ENCODE results near the gene SLC25A25. TPM values are rescaled to one million over a fixed set of nuclear protein-coding genes. Genes with fewer than 3 reads are reported as not detected.
"Not testable (repeated sequence)": the region's sequence is repeated elsewhere in the genome, so short reads cannot be mapped to it uniquely, and the experiment has no call there.

The SLC25A25 gene
- total RNA-seq (2014; rRNA removed; shearing (Covaris generic)) = 24.1 and 29.3 TPM in 2 replicates

- peak; percentile 100 for DNase-seq
- Histone ChIP-seq H3K9me3 (replicated peaks) (no peaks in the 10 kb centered on the region), H3K27me3 (no peaks in the 10 kb centered on the region)
Measured at GRCh38 chr9:128067645-128068385, at the start of gene SLC25A25. TSS of gene SLC25A25 (plus strand) at chr9:128068232. CDS start at chr9:128068320, 88 bp downstream.

GRCh38 chr9:128020692-128021091 lies 47.3 kb upstream of the SLC25A25 start:
- peak in 1 of 2 experiments; percentile 40 for DNase-seq

More at GRCh38 chr9:128067645-128068385, at the start of gene SLC25A25:
- no peaks in the 10 kb centered on the region for H3K36me3 ChIP-seq
- peak within 1 kb of the TSS; percentile 98 for H3K27ac ChIP-seq
- H3K4me3 ChIP-seq = peak within 1 kb of the TSS; percentile 75
- peaks cover 21% of the 10 kb centered on the region for H3K4me1 ChIP-seq

GRCh38 chr9:128021098-128021497 lies 46.9 kb upstream of the SLC25A25 start:
- H3K9me3 ChIP-seq (replicated peaks) = no peaks in the 10 kb centered on the region
- DNase-seq = no peak
- H3K4me1 ChIP-seq = peaks cover 6% of the 10 kb centered on the region
- H3K27me3 ChIP-seq = peaks cover 7% of the 10 kb centered on the region; the same call in 1 of the 2 replicates
- no peak overlapping the region for H3K27ac ChIP-seq
- H3K4me3 ChIP-seq = no peak overlapping the region
- H3K36me3 ChIP-seq = no peaks in the 10 kb centered on the region

More at GRCh38 chr9:128020692-128021091, 47.3 kb upstream of the SLC25A25 start:
- no peaks in the 10 kb centered on the region for H3K9me3 ChIP-seq (replicated peaks)
- H3K27me3 ChIP-seq = peaks cover 7% of the 10 kb centered on the region; the same call in 1 of the 2 replicates
- peaks cover 6% of the 10 kb centered on the region for H3K4me1 ChIP-seq
- no peak overlapping the region for H3K27ac ChIP-seq
- H3K36me3 ChIP-seq = no peaks in the 10 kb centered on the region
- no peak overlapping the region for H3K4me3 ChIP-seq

DNA sequence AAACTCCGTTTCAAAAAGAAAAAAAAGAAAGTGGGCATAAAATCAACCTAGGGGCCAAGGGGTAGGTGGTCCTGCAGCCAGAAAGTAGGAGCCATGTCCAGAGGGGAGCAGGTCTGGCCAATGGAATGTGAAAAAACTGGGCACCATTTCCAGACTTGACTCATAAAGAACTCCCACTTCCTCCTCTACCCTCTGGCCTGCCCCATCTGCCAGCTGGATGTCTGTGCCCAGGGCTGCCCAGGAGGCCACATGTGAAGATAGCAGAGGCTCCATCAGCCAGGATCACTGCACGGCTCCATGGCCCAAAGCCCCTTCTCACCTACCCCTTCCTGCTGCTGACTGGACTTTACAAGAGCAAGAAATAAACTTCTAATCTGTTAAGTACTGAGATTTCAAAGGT lies 45.1 kb upstream of the SLC25A25 start:
- DNase-seq = no peak
- Histone ChIP-seq H3K27ac (no peak overlapping the region), H3K9me3 (replicated peaks) (no peaks in the 10 kb centered on the region), H3K27me3 (peaks cover 11% of the 10 kb centered on the region; the same call in 1 of the 2 replicates), H3K36me3 (no peaks in the 10 kb centered on the region), H3K4me1 (no peaks in the 10 kb centered on the region), H3K4me3 (no peak overlapping the region)

DNA sequence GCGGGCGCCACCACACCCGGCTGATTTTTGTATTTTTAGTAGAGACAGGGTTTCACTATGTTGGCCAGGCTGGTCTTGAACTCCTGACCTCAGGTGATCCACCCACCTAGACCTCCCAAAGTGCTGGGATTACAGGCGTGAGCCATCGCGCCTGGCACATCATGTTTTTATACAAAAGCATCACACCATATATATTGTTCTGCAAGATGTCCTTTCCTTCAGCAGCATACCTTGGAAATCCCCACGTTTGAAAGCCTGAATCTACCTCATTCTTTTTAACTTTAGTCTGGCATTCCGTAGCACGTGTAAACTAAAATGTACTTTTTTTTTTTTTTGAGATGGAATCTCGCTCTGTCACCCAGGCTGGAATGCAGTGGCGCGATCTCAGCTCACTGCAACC lies 44.4 kb upstream of the SLC25A25 start:
- H3K4me1 ChIP-seq; DNase-seq; H3K9me3 ChIP-seq (replicated peaks); H3K36me3 ChIP-seq; H3K4me3 ChIP-seq; H3K27ac ChIP-seq; H3K27me3 ChIP-seq: not testable (repeated sequence)

GRCh38 chr9:128024761-128025308 lies 43.2 kb upstream of the SLC25A25 start:
- H3K27me3 ChIP-seq = peaks cover 16% of the 10 kb centered on the region; the same call in 1 of the 2 replicates
- no peak overlapping the region for H3K4me3 ChIP-seq
- no peaks in the 10 kb centered on the region for H3K36me3 ChIP-seq
- no peaks in the 10 kb centered on the region for H3K4me1 ChIP-seq
- no peaks in the 10 kb centered on the region for H3K9me3 ChIP-seq (replicated peaks)
- DNase-seq = no peak
- H3K27ac ChIP-seq = no peak overlapping the region

- Histone ChIP-seq H3K27ac (no peak overlapping the region), H3K27me3 (peaks cover 16% of the 10 kb centered on the region; the same call in 1 of the 2 replicates), H3K4me1 (no peaks in the 10 kb centered on the region), H3K4me3 (no peak overlapping the region), H3K9me3 (replicated peaks) (no peaks in the 10 kb centered on the region), H3K36me3 (no peaks in the 10 kb centered on the region)
- DNase-seq = no peak
Measured at GRCh38 chr9:128025736-128026135, 42.3 kb upstream of the SLC25A25 start.

GRCh38 chr9:128026255-128026772 lies 41.7 kb upstream of the SLC25A25 start:
- H3K4me1 ChIP-seq = no peaks in the 10 kb centered on the region
- no peak overlapping the region for H3K4me3 ChIP-seq
- H3K9me3 ChIP-seq (replicated peaks) = no peaks in the 10 kb centered on the region
- H3K27ac ChIP-seq = no peak overlapping the region
- H3K27me3 ChIP-seq = peaks cover 16% of the 10 kb centered on the region; the same call in 1 of the 2 replicates
- DNase-seq = no peak
- no peaks in the 10 kb centered on the region for H3K36me3 ChIP-seq

GRCh38 chr9:128026773-128027541 lies 41.1 kb upstream of the SLC25A25 start:
- Histone ChIP-seq H3K9me3 (replicated peaks) (no peaks in the 10 kb centered on the region), H3K27me3 (peaks cover 16% of the 10 kb centered on the region; the same call in 1 of the 2 replicates), H3K36me3 (no peaks in the 10 kb centered on the region), H3K27ac (no peak overlapping the region), H3K4me1 (no peaks in the 10 kb centered on the region), H3K4me3 (no peak overlapping the region)
- no peak for DNase-seq

DNA sequence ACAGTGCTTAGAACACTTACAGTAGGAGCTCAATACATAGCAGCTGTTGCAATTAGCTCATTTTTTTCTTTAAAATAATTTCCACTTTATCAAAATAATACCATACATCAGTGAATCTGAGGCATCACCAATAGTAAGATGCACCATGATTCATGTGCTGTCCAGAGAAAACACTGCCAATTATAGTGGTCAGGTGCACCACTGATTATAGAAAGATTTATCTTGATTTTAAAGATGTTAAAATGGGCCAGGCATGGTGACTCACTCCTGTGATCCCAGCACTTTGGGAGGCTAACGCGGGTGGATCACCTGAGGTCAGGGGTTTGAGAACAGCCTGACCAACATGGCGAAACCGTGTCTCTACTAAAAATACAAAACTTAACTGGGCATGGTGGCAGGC lies 40.3 kb upstream of the SLC25A25 start:
- Histone ChIP-seq H3K27ac (no peak overlapping the region), H3K4me3 (no peak overlapping the region), H3K9me3 (replicated peaks) (no peaks in the 10 kb centered on the region), H3K27me3 (peaks cover 13% of the 10 kb centered on the region; the same call in 1 of the 2 replicates), H3K4me1 (no peaks in the 10 kb centered on the region), H3K36me3 (no peaks in the 10 kb centered on the region)
- no peak for DNase-seq

DNA sequence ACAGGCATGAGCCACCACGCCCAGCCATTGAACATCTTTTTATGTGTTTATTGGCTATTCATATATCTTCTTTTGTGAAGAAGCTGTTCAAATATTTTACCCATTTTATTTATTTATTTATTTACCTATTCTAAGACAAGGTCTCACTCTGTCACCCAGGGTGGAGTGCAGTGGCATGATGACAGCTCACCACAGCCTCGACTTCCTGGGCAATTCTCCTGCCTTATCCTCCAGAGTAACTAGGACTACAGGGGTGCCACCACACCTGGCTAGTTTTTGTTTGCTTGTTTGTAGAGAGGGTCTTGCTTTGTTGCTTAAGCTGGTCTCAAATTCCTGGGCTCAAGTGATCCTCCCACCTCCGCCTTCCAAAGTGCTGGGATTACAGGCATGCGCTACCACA lies 34.4 kb upstream of the SLC25A25 start:
- no peak overlapping the region for H3K4me3 ChIP-seq
- no peak for DNase-seq

DNA sequence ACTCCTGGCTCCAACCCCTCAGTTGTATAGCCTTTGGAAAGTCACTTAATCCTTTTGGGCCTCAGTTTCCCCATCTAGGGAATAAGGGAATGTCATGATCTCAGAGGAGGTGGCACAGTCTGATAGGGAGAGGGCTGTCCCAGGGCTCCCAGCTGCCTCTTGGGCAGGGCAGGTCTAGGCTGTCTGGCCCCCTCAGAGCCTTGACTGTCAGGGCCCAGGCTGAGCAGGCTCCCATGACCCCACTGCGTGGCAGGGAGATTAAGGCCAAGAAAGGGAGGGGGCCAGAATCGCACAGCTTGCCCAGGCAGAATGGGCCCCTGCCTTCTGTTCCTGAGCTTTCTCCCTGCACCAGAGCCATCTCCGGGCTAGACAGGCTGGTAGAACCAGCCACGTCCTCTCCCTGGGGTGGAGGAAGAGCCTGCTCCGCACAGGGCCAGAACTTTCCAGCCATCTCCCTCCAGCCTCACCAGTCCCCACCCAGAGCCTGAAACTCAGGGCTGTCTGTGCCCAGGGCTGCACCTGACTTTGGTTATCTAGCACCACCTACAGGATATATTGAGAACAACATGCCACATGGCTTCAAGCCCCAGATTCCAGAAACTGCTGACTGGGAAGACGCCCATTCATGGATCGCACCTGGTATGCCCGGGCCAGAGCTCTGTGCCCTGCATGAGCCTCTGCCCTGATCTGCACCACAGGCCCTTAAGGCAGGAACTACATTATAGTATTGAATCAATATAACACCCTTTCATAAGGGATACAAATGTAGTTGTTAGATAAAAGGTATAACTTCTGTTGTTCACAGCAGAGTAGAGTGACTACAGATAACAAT lies 33.0 kb upstream of the SLC25A25 start:
- Histone ChIP-seq H3K4me1 (no peaks in the 10 kb centered on the region), H3K9me3 (replicated peaks) (no peaks in the 10 kb centered on the region), H3K4me3 (no peak overlapping the region), H3K27me3 (peaks cover 3% of the 10 kb centered on the region; the same call in 1 of the 2 replicates), H3K27ac (no peak overlapping the region), H3K36me3 (no peaks in the 10 kb centered on the region)
- peak; percentile 74 to 91 for DNase-seq

More for the DNA sequence above, 34.4 kb upstream of the SLC25A25 start:
- no peaks in the 10 kb centered on the region for H3K9me3 ChIP-seq (replicated peaks)
- H3K36me3 ChIP-seq = no peaks in the 10 kb centered on the region
- H3K27me3 ChIP-seq = 0 out of 2 replicates have a peak, but pooled peaks cover 7% of the 10 kb centered on the region
- no peaks in the 10 kb centered on the region for H3K4me1 ChIP-seq
- H3K27ac ChIP-seq = no peak overlapping the region

GRCh38 chr9:128036522-128036921 lies 31.5 kb upstream of the SLC25A25 start:
- not testable (repeated sequence) for H3K4me3 ChIP-seq; H3K9me3 ChIP-seq (replicated peaks); H3K4me1 ChIP-seq; H3K36me3 ChIP-seq; DNase-seq; H3K27ac ChIP-seq
- H3K27me3 ChIP-seq = peaks cover 11% of the 10 kb centered on the region; the same call in 1 of the 2 replicates

DNA sequence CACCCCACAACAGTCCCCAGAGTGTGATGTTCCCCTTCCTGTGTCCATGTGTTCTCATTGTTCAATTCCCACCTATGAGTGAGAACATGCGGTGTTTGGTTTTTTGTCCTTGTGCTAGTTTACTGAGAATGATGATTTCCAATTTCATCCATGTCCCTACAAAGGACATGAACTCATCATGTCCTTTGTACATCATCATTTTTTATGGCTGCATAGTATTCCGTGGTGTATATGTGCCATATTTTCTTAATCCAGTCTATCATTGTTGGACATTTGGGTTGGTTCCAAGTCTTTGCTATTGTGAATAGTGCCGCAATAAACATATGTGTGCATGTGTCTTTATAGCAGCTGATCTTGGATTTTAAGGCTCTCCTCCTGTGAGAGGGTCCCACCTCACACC lies 27.2 kb upstream of the SLC25A25 start:
- H3K27ac ChIP-seq; H3K9me3 ChIP-seq (replicated peaks); DNase-seq; H3K4me1 ChIP-seq; H3K36me3 ChIP-seq; H3K4me3 ChIP-seq: not testable (repeated sequence)
- peaks cover 18% of the 10 kb centered on the region for H3K27me3 ChIP-seq

All from SJCRH30 (cell line).